ENCODE data around the gene PBRM1. TPM values are rescaled to one million over a fixed set of nuclear protein-coding genes. Genes with fewer than 3 reads are reported as not detected.

The PBRM1 gene
- total and polyA plus RNA-seq, 2 of the 13 experiments (the other 11 are each of a cell fraction or from before 2014, with no cell fraction given), result 10.9 to 33.2 TPM

DNA sequence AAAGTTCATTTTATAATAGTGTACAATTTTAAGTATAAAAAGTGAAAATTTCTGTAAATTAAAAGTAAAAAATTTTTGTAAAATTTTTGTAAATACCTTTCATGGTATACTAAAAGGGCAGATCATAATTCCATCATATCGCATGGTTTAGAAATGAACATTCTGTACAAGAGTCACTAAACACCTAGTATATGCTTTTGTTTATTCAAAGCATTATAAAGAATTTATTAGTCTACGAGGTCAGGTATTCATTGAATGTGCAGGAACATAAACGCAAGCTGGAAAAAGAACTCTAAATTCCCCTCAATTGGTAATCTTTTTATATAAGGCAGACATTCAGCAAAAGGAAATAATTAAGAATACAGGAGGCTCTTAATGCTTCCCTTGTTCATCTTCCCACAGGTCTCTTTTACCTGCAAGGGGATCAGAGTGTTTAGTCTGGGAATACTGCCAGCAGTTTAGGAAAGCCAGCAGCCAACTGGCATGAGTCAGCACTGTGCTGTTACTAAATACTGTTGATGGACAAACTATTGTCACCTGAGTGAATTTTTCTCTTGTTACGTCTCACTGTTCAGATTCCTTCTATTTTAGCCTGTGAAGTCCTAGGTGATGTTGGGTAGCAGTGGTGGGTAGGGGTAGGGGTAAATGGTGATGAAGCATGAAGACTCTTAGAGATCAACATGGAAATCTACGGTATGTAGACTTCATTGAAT, 79.2 kb downstream of the PBRM1 start:
- intact Hi-C loops (cut with micrococcal nuclease; ENCODE audit: unreplicated experiment) (no loop called here), in situ Hi-C loops (cut with HindIII; ENCODE audit: extremely low pct_ligation_motif_present, low pct_unique_long_range_greater_than_20kb) (no loop called here)
- ATAC-seq, result peak; percentile 31; the same call in 1 of the 3 replicates
- Histone ChIP-seq H3K4me2 (ENCODE audit: low read depth, low read length) (no peak overlapping the region), H3K79me2 (ENCODE audit: insufficient read depth, low read length) (no peaks in the 10 kb centered on the region), H3K9me3 (ENCODE audit: low read length) (no peaks in the 10 kb centered on the region), H3K27me3 (ENCODE audit: control insufficient read depth in 1 of 2, insufficient read depth in 2 of 2, low read length in 2 of 2) (no peaks in the 10 kb centered on the region), H4K20me1 (ENCODE audit: insufficient read depth, low read length) (peaks cover 2% of the 10 kb centered on the region; the same call in 1 of the 2 replicates), H3K27ac (ENCODE audit: extremely low read length, insufficient read depth, low read length) (peak overlapping the region; percentile 35), H3K9ac (ENCODE audit: insufficient read depth, low read depth, low read length) (no peak overlapping the region), H2AFZ (ENCODE audit: low read length) (no peak overlapping the region), H3K4me3 (replicated peaks in 1 of 3; ENCODE audit: insufficient read depth in 1 of 3, low read depth in 2 of 3, low read length in 3 of 3) (no peak overlapping the region), H3K4me1 (ENCODE audit: insufficient read depth, low read length) (peaks cover 13% of the 10 kb centered on the region), H3K36me3 (replicated peaks in 1 of 2; ENCODE audit: control insufficient read depth in 1 of 2, insufficient read depth in 2 of 2, low read length in 2 of 2) (peaks cover 9 to 60% of the 10 kb centered on the region in 2 experiments)
- ChIA-PET CTCF (ENCODE audit: low intra/inter-chr PET ratio, low total read pairs) (no interaction called here), POLR2A (no interaction called here)
- FAIRE-seq, result no peak
- 90% methylated on average over 5 of the region's 5 CpGs for WGBS (ENCODE audit: low lambda C conversion rate)
- peak; percentile 67 for DNase-seq (ENCODE audit: low spot score)
- no TSS peak for BruUV-seq (replicated peaks)
- no peak for TF ChIP-seq ZNF7 (CRISPR knock-in tag; IDR thresholded peaks at IDR 0.05)
- no peak for TF ChIP-seq RFX5 (IDR thresholded peaks at IDR 0.05; ENCODE audit: low read depth, low read length)
- TF ChIP-seq, protein P1, sequence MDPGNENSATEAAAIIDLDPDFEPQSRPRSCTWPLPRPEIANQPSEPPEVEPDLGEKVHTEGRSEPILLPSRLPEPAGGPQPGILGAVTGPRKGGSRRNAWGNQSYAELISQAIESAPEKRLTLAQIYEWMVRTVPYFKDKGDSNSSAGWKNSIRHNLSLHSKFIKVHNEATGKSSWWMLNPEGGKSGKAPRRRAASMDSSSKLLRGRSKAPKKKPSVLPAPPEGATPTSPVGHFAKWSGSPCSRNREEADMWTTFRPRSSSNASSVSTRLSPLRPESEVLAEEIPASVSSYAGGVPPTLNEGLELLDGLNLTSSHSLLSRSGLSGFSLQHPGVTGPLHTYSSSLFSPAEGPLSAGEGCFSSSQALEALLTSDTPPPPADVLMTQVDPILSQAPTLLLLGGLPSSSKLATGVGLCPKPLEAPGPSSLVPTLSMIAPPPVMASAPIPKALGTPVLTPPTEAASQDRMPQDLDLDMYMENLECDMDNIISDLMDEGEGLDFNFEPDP (CRISPR knock-in tag; conservative IDR thresholded peaks at IDR 0.05), result no peak
- TF ChIP-seq ZFP62 (CRISPR knock-in tag; IDR thresholded peaks at IDR 0.05), result no peak
- no peak for TF ChIP-seq CERS6 (CRISPR knock-in tag; IDR thresholded peaks at IDR 0.05)
- TF ChIP-seq MAFK (conservative IDR thresholded peaks at IDR 0.05 in 1 of 2, IDR thresholded peaks at IDR 0.05 in 1 of 2; ENCODE audit: low read length in 2 of 2), result peak; percentile 44 to 48; a peak in 3 of 4 replicates
- no peak for TF ChIP-seq MXD4 (CRISPR knock-in tag; IDR thresholded peaks at IDR 0.05)
- no peak for TF ChIP-seq ZSCAN9 (CRISPR knock-in tag; IDR thresholded peaks at IDR 0.05; ENCODE audit: borderline replicate concordance)
- no peak for TF ChIP-seq KDM6A (CRISPR knock-in tag; IDR thresholded peaks at IDR 0.05; ENCODE audit: low read depth)
- TF ChIP-seq TCF12 (IDR thresholded peaks at IDR 0.05), result no peak
- TF ChIP-seq TCF12 (CRISPR knock-in tag; IDR thresholded peaks at IDR 0.05), result no peak
- TF ChIP-seq ZNF646 (CRISPR knock-in tag; IDR thresholded peaks at IDR 0.05), result no peak
- TF ChIP-seq TOPORS (CRISPR knock-in tag; IDR thresholded peaks at IDR 0.05), result no peak
- 0 out of 2 replicates have a peak, but pooled peaks have one; percentile 32 for TF ChIP-seq SAP130 (CRISPR knock-in tag; IDR thresholded peaks at IDR 0.05; ENCODE audit: low read depth)
- TF ChIP-seq ARNT (IDR thresholded peaks at IDR 0.05), result no peak
- no peak for TF ChIP-seq ZBTB8A (CRISPR knock-in tag; IDR thresholded peaks at IDR 0.05; ENCODE audit: borderline replicate concordance, low read depth)
- TF ChIP-seq ISL2 (CRISPR knock-in tag; IDR thresholded peaks at IDR 0.05), result no peak
